Activated T-cell treated with anti-CD3 and anti-CD28 coated beads for 48 hours (primary cell): Measurements from ENCODE around the gene ZNF420.
"Not testable (repeated sequence)": the region's sequence is repeated elsewhere in the genome, so short reads cannot be mapped to it uniquely, and the experiment has no call there.

Experiments used
- DNase-seq: peaks from one replicate; pipeline ENCODE4 v3.0.0-alpha.2; 2020; ENCODE audit warnings: low read depth

Gene ZNF420

GRCh38 chr19:37077934-37078716 is at the start of gene ZNF420:
ZNF420 (plus strand) TSS chr19:37078433; CDS start chr19:37089119, 10,686 bp downstream.
- peak; percentile 81 for DNase-seq

GRCh38 chr19:37045140-37045539 is 33.1 kb upstream of the ZNF420 start:
- DNase-seq = no peak

DNA sequence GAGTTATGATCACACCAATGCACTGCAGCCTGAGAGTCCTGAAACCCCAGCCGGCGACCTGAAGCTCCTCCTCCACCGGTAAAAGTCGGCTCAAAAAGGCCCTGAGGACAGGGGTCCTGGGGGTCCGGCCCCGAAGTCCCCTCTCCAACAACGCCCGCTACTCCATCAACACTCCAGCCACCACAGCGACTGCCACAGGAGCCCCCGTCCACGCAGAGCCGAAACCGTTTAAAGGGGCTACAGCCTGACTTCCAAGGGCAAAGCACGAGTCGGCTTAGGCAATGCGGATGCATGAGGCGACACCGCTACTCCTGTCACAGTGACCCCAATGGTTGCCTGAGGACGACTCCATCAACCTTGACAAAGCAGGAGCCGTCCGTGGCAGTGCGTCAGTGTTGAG is 22.9 kb upstream of the ZNF420 start:
- no peak for DNase-seq

DNA sequence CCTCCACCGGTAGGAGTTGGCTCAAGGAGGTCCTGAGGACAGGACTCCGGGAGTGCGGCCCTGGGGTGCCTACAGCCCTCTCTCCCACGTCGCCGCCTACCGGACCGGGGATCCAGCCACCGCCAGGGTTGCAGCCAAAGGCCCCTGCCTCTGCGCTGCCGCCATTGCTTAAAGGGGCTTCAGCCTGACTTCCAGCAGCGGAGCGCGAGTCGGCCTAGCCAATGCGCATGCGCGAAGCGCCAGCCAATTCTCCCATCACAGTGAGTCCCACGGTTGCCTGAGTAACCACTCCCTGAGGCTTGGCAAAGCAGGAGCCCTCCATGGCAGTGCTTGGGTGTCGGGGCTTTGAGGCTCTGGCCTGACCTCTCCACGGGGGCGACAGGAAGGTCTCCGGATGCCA is 21.5 kb upstream of the ZNF420 start:
- DNase-seq = no peak

- DNase-seq = no peak
Observed at GRCh38 chr19:37059142-37059541, 19.1 kb upstream of the ZNF420 start.

DNA sequence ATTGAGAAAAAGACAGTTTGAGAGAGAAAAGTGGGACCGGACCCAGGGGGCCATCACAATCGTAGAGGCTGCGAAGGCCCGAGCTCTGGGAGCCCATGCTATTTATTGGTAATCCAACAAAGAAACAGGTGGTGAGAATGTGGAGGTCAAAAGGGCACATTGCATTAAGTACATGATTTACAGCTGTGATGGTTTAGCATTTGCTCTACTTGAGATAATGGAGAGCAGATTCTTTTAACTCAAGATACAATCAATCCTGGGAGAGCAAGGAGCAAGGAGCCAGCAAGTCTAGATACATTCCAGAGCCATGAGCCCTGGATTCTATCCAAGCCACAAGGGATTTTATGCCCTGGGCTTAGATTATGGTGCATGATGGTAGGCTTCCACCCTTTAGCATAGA is 13.3 kb upstream of the ZNF420 start:
- DNase-seq = not testable (repeated sequence)

- DNase-seq = no peak
Observed at GRCh38 chr19:37074111-37074510, 4.1 kb upstream of the ZNF420 start.

DNA sequence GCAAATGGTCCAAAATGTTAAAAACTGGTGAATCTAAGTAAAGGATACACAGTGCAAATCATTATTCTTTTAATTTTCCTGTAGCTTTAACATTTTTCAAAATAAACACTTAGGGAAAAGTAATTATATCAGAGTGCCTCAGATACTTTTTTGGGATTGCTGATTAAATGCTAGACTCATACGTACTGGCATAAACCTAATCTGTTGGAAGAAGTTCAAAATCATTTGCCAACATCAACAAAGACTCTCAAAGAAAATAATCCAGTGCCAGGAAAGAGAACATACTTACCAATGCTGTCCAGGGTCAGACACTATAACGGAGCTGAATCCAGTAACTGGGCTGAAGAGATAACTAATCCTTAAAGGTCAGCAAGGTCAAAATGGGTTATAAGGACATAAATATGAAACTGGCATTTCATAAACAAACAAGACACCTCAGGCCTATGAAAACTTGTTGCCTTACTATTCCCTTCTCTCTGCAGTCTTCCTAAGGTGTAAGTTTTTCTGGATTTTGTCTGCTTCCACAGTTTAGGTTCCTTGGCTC is 3.3 kb upstream of the ZNF420 start:
- DNase-seq = no peak

DNA sequence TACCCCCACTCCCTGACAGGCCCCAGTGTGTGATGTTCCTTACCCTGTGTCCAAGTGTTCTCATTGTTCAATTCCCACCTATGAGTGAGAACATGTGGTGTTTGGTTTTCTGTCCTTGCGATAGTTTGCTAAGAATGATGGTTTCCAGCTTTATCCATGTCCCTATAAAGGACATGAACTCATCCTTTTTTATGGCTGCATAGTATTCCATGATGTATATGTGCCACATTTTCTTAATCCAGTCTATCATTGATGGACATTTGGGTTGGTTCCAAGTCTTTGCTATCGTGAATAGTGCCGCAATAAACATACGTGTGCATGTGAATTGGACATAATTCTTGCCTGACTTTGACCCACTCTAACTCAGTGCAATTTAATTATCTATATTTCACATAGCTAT is 1.7 kb upstream of the ZNF420 start:
- DNase-seq = not testable (repeated sequence)

DNA sequence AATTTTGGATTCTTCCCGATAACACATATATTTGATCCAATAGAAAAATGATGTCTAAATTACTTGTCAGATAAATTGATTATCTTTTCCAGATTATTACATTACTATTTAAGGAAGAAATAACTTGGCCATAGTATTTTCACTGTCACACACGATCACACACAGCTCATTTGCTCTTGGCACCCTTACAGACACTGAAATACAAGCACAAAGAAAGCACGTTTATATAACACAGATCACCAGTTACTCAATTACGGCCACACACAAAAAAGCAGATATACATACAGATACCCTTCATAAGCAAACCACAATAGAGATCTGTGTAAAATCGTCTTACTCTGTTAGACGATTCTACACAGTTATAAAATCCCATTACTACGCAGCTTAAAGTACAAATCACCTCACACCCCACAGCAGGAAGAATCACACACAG is 716 bp upstream of the ZNF420 start:
- no peak for DNase-seq

- DNase-seq = no peak
Observed at GRCh38 chr19:37078717-37079032, 442 bp downstream of the ZNF420 start.

- DNase-seq = no peak
Observed at GRCh38 chr19:37079238-37079637, 1.0 kb downstream of the ZNF420 start.

DNA sequence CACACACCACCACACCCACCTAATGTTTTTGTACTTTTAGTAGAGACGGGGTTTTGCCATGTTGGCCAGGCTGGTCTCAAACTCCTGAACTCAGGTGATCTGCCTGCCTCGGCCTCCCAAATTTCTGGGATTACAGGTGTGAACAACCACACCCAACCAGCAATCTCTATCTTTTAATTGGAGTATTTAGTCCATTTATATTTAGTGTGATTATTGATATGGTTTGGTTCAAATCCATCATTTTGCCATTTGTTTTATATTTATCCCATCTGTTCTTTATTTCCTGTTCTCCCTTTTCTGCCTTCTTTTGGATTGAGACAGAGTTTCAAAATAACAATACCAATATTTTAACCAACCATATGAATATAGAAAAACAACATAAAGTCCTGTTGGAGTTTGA is 4.1 kb downstream of the ZNF420 start:
- no peak for DNase-seq

GRCh38 chr19:37087110-37087509 is 8.9 kb downstream of the ZNF420 start:
- DNase-seq = no peak

DNA sequence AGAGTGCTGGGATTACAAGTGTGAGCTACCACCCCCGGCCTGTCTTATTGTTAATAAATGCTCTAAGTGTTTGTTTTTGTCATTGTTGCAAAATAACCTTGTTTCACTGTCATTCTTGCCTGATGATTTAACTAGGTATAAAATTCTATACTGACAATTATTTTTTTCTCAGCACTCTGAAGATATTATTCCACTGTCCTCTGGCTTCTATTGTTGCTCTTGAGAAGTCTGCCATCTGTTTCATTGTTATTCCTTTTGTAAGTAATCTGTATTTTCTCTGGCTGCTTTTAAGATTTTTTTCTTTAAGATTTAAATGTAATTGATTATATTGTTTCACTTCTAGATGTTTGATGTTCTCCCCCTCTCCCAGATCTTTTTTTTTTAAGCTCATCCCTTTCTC is 17.6 kb downstream of the ZNF420 start:
- no peak for DNase-seq

GRCh38 chr19:37098570-37098969 is 20.3 kb downstream of the ZNF420 start:
- no peak for DNase-seq

DNA sequence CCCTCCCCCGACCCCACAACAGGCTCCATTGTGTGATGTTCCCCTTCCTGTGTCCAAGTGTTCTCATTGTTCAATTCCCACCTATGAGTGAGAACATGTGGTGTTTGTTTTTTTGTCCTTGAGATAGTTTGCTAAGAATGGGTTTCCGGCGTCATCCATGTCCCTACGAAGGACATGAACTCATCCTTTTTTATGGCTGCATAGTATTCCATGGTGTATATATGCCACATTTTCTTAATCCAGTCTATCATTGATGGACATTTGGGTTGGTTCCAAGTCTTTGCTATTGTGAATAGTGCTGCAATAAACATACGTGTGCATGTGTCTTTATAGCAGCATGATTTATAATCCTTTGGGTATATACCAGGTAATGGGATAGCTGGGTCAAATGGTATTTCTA is 25.9 kb downstream of the ZNF420 start:
- not testable (repeated sequence) for DNase-seq

GRCh38 chr19:37111753-37112152 is 33.5 kb downstream of the ZNF420 start:
- not testable (repeated sequence) for DNase-seq

- no peak for DNase-seq
Observed at GRCh38 chr19:37114001-37114400, 35.8 kb downstream of the ZNF420 start.

- DNase-seq = not testable (repeated sequence)
Observed at GRCh38 chr19:37122093-37122492, 43.9 kb downstream of the ZNF420 start.

DNA sequence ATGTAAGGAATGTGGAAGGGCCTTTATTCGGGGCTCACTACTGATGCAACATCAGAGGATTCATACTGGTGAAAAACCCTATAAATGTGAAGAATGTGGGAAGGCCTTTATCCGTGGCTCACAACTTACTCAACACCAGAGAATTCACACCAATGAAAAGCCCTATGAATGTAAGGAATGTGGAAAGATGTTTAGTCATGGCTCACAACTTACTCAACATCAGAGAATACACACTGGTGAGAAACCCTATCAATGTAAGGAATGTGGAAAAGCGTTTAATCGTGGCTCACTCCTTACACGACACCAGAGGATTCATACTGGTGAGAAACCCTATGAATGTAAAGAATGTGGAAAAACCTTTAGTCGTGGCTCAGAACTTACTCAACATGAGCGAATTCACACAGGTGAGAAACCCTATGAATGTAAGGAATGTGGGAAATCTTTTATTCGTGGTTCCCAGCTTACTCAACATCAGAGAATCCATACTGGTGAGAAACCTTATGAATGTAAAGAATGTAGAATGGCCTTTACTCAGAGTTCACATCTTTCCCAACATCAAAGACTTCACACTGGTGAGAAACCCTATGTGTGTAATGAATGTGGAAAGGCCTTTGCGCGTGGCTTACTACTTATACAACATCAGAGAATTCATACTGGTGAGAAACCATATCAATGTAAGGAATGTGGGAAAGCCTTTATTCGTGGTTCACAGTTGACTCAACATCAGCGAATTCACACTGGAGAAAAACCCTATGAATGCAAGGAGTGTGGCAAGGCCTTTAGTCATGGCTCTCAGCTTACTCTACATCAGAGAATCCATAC is 50.0 kb downstream of the ZNF420 start:
- DNase-seq = no peak

- DNase-seq = no peak
Observed at GRCh38 chr19:37128821-37129177, 50.6 kb downstream of the ZNF420 start.

GRCh38 chr19:37136111-37136510 is 57.9 kb downstream of the ZNF420 start:
- DNase-seq = no peak
